Memory B cell (primary cell): ENCODE results near the gene ETV5.
"Not testable (repeated sequence)": the region's sequence is repeated elsewhere in the genome, so short reads cannot be mapped to it uniquely, and the experiment has no call there.

Experiments used
- ATAC-seq: fragments of 150-1000 bp; cut with Tn5 transposase; 2 replicates; pipeline ENCODE4 v1.10.0; 2021; ENCODE audit warnings: low read depth, mild to moderate bottlenecking, moderate library complexity
- DNase-seq, 2 donors: peaks; one replicate each; pipeline ENCODE4 v3.0.0; 2022; ENCODE audit warnings: low spot score in 2 of 2
- H3K27ac Mint-ChIP-seq: one replicate; pipeline ENCODE4 v1.8.0; 2022; ENCODE audit warnings: mild to moderate bottlenecking, moderate library complexity, mixed read lengths
- H3K27me3 Mint-ChIP-seq: one replicate; pipeline ENCODE4 v1.8.0; 2022; ENCODE audit warnings: mixed read lengths
- H3K36me3 Mint-ChIP-seq: one replicate; pipeline ENCODE4 v1.8.0; 2022; ENCODE audit warnings: mild to moderate bottlenecking, mixed read lengths
- H3K4me1 Mint-ChIP-seq: one replicate; pipeline ENCODE4 v1.8.0; 2022; ENCODE audit warnings: mixed read lengths
- H3K4me3 Mint-ChIP-seq: one replicate; pipeline ENCODE4 v1.8.0; 2022; ENCODE audit warnings: mild to moderate bottlenecking, moderate library complexity, mixed read lengths
- H3K9me3 Mint-ChIP-seq: one replicate; pipeline ENCODE4 v1.8.0; 2022; ENCODE audit warnings: mixed read lengths

ETV5 gene

DNA sequence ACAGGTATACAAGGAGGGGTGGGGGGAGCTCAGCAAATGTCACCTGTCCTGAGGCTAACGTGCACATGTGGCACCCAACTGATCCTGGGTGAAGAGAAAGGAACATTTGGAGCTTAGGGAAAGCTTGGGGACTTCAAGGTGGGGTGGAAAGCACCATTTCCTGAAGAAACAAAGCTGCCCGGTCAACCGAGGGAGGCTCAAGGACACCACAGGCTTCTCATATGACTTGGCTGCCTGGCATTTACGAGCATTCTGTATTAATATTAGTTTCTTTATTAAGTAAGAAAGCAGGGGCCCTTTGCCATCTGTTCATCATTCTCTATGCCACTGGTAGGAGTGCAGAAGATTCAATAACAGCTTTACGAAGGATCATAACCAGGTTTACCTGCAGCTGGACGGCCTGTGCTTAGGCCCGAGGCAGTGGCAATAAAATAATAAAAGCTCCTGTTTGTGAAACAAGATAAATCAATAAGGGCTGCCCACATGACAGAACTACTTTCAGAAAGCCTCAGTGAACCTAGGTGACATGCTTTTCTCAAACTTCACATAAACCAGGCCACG, 54.0 kb downstream of the ETV5 start:
- Mint-ChIP-seq H3K36me3 (no peaks in the 10 kb centered on the region), H3K27ac (no peak overlapping the region)
- DNase-seq: no peak

DNA sequence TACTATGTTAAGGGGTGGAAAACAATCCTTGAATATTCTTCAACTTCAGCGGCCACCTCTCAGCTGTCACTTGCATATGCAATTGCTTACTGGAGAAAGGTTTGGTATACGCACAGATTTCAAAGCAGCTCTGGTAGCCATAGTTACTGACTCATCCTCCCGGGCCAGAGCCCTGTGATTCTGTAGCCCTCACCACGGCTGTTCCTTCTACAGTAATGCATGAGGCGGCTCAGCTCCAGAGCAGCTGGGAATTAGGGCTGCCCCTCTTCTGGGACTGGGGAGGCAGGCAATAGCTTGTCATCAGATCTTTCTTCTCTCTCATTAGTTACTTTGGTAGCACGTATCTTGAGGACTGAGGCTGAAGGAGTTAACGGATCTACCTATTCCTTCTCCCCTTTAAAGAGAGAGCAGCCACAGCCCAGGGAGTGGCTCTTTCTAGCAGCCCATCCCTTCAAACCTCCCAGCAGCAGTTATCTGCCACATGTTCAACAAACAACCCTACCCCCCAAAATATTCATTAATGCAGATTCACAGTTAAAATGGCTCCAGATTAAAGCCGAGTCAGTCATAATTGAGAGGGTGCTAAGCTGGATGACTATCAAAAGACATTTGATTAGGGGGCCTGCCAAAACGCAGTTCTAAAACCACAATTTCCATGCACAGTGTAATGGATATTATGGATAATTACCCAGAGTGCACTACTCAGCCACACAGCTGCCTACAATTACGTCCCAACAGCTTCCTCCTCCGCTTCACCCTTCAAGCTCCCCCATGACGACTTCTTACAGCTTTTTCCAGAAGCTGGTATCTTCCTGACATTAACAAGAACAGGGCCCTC, 54.7 kb downstream of the ETV5 start:
- Mint-ChIP-seq H3K36me3 (no peaks in the 10 kb centered on the region), H3K4me3 (no peak overlapping the region), H3K27ac (no peak overlapping the region), H3K9me3 (no peaks in the 10 kb centered on the region), H3K4me1 (peaks cover 2% of the 10 kb centered on the region), H3K27me3 (no peaks in the 10 kb centered on the region)
- DNase-seq (no peak), ATAC-seq (no peak)

More for the DNA sequence above, 54.0 kb downstream of the ETV5 start:
- Mint-ChIP-seq H3K4me3 (no peak overlapping the region), H3K4me1 (peaks cover 2% of the 10 kb centered on the region), H3K27me3 (no peaks in the 10 kb centered on the region), H3K9me3 (no peaks in the 10 kb centered on the region)
- no peak for ATAC-seq

DNA sequence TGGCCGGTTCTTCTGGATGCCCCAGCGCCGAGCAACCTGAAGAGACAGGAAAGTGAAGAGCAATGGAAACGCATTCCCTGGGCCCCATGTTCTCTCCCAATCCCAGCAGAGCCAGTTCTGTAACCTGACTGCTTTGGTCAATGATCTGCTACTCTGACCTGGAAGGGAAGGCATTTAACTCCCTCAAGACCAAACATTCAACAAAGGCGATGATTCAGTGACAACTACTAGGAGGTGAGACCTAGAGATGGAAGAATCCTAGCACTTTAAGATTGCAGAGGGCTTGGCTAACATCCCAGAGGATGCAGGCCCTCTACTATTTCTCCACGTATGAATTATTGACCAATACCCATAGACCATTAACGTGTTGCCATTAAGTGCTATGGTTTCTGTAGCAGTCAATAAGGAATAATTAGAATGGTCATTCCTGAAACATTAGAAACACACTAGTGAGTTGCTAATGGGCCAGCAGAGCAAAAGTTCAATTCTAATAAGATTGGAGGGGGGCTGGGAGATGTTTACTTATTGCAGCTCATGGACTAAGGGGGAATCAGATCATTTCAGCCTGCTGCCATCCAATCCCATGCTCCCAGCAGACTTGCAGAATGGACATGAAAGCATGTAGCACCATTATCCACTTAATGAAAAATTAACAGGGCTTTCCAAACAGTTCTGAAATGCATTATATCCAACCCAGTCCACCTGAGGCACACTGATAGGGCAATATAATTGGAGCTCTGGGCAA, 56.6 kb downstream of the ETV5 start:
- Mint-ChIP-seq H3K27ac (no peak overlapping the region), H3K9me3 (no peaks in the 10 kb centered on the region), H3K27me3 (no peaks in the 10 kb centered on the region), H3K4me3 (no peak overlapping the region), H3K36me3 (no peaks in the 10 kb centered on the region), H3K4me1 (peaks cover 2% of the 10 kb centered on the region)
- ATAC-seq: no peak
- DNase-seq: no peak

DNA sequence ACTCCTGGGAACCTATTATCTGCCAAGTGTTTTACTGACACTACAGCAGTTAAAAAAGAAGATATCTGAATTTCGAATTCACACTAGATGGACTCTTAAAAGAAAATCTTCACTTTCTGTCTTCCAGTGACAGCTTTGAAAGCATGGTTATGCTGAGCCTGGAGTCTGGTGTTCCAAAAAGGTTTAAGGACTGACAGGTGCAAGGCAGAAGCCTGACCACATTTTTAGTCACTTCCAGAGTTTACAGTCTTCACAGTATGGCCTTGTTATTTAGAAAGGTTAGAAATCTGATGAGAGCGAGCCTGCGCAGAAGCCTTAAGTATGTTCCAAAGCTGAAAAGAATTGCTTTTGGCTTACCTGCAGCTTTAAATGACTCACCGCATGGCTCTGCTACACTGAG, 59.9 kb downstream of the ETV5 start:
- Mint-ChIP-seq H3K36me3 (no peaks in the 10 kb centered on the region), H3K4me3 (no peak overlapping the region), H3K27ac (no peak overlapping the region), H3K27me3 (no peaks in the 10 kb centered on the region), H3K9me3 (no peaks in the 10 kb centered on the region), H3K4me1 (no peaks in the 10 kb centered on the region)
- no peak for DNase-seq
- ATAC-seq: no peak

DNA sequence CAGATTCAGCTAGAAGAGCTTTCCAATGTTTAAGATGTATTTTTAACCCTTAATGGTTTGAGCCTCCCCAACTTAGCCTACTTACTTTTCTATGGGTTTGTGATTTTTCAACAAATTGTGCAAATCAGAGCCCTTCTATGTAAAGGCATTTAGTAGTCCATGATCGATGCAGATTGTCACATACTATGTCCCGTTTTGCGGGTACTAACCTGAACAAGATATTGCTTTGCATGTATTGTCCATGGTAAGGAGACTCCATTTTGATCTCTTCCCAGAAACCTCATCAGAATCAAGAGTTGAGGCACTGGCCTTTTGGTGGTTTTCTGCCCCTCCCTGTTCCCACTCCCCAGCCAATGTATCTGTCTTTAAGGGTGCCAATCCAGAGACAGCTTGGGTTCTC, 60.8 kb downstream of the ETV5 start:
- DNase-seq (no peak), ATAC-seq (no peak)
- no peak overlapping the region for H3K4me3 Mint-ChIP-seq
- H3K27me3 Mint-ChIP-seq: peaks cover 3% of the 10 kb centered on the region
- no peaks in the 10 kb centered on the region for H3K4me1 Mint-ChIP-seq
- H3K9me3 Mint-ChIP-seq: no peaks in the 10 kb centered on the region
- no peak overlapping the region for H3K27ac Mint-ChIP-seq
- H3K36me3 Mint-ChIP-seq: no peaks in the 10 kb centered on the region

DNA sequence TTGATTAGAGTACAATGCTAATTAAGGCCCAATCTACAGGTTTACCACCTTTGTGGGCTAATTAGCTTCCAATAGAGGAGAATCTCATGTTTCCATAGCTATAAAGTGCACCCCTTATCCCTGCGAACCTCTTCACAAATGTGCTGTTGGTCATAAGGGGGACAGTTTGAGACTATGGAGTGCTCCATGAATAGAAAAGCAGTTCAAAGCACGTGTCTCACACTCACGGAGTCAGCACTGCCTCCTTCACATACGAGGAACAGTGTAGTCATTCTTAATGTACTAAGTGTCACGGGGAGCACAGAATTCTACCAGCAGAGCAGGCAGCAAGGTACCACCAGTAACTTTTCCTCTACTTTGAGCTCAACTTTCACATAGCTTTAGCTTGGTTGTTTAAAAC, 62.1 kb downstream of the ETV5 start:
- DNase-seq: no peak
- Mint-ChIP-seq H3K27me3 (peaks cover 6% of the 10 kb centered on the region), H3K4me3 (no peak overlapping the region), H3K4me1 (no peaks in the 10 kb centered on the region), H3K36me3 (no peaks in the 10 kb centered on the region), H3K27ac (no peak overlapping the region), H3K9me3 (no peaks in the 10 kb centered on the region)
- no peak for ATAC-seq

DNA sequence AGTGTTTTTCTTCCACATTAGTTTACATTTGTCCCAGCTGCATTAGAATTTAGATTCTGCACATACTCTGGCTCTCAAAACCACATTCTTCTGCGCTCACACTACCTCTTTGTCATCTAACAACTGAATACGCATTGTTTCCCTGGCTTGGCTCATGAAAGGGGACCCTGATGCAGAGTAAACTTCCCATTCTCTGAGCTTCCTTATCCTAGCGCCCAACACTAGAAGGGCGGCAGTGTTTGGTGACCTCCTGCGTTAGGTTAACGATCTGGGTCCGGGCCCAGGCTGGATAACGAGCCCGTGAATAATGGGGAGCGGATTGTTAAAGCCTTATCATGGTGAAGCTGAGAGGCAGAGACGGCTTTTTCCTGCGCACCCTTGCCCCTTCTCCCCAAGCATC, 63.9 kb downstream of the ETV5 start:
- Mint-ChIP-seq H3K27ac (no peak overlapping the region), H3K36me3 (no peaks in the 10 kb centered on the region), H3K9me3 (no peaks in the 10 kb centered on the region), H3K4me3 (no peak overlapping the region), H3K27me3 (peaks cover 8% of the 10 kb centered on the region), H3K4me1 (no peaks in the 10 kb centered on the region)
- DNase-seq (no peak), ATAC-seq (no peak)

DNA sequence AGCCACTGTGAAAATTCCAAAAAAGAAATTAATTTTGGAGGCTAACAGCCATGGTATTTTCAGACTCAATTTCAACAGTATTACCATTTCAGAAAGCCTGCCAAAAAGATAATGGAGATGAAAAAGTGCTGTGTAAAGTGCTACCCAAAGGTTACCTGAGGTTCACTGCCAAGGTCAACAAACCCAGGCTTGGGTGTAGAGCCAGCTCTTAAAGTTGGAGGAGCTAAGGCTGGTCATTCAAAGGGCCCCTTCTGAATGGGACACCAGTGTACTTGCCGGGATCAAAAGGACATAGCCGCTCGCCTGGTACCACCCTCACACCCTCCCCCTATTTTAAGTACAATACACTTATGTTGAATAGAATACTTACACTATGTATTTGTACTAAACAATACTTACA, 64.5 kb downstream of the ETV5 start:
- no peaks in the 10 kb centered on the region for H3K4me1 Mint-ChIP-seq

DNA sequence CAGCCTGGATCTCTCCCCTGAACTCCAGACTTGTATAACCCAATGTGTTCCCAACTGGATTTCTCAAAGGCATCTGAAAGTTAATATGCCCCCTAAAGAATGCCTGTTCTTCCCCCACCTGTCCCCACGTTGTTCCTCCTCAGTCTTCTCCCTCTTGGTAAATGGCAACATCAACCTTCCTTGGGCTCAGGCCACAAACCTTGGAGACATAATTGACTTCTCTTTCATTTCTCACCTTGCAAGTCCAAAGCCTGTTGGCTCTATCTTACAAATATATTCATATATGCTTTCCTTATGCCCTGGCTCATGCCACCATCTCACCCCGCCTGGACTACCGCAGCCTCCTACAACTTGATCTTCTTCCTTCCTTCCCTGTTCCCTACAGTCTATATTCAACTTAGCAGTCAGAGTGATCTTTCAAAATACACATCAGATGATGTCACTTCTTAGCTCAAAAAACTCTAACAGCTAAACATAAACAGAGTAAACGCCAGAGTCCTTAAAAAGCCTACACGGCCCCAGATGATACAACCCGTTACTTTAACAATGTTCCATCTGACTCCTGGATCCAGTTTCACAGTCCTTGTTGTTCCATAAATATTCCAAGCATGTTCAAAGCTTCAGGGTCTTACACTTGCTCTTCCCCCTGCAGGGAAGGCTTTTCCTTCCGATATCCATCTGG, 66.2 kb downstream of the ETV5 start:
- peaks cover 8% of the 10 kb centered on the region for H3K27me3 Mint-ChIP-seq

More for the DNA sequence above, 64.5 kb downstream of the ETV5 start:
- Mint-ChIP-seq H3K36me3 (no peaks in the 10 kb centered on the region), H3K9me3 (no peaks in the 10 kb centered on the region), H3K27ac (no peak overlapping the region), H3K27me3 (peaks cover 8% of the 10 kb centered on the region), H3K4me3 (no peak overlapping the region)
- no peak for ATAC-seq
- no peak for DNase-seq

DNA sequence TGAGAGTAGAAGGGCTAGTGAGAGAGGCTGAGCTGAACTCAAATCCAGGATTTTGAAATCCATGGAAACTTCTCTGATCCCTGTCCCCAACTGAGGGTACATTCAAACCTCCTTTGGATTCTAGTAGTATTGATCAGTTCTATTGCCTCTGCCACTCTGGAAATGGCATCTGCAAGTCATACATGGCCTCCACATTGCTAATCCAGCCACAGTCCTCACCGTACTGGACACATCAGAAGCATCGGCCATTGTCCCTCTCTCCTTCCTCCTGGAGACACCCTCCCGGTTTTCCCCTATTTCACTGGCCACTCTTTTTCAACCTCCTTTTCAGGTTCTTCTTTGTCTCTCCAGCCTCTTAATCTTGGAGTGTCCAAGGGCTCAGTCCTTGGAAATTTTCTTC, 66.9 kb downstream of the ETV5 start:
- ATAC-seq (no peak), DNase-seq (no peak)
- Mint-ChIP-seq H3K4me1 (no peaks in the 10 kb centered on the region), H3K4me3 (no peak overlapping the region), H3K36me3 (no peaks in the 10 kb centered on the region), H3K27ac (no peak overlapping the region), H3K9me3 (peaks cover 2% of the 10 kb centered on the region), H3K27me3 (peaks cover 8% of the 10 kb centered on the region)

More for the DNA sequence above, 66.2 kb downstream of the ETV5 start:
- no peak for ATAC-seq
- peaks cover 2% of the 10 kb centered on the region for H3K9me3 Mint-ChIP-seq
- DNase-seq: no peak
- no peaks in the 10 kb centered on the region for H3K4me1 Mint-ChIP-seq
- no peaks in the 10 kb centered on the region for H3K36me3 Mint-ChIP-seq
- no peak overlapping the region for H3K4me3 Mint-ChIP-seq
- H3K27ac Mint-ChIP-seq: no peak overlapping the region

DNA sequence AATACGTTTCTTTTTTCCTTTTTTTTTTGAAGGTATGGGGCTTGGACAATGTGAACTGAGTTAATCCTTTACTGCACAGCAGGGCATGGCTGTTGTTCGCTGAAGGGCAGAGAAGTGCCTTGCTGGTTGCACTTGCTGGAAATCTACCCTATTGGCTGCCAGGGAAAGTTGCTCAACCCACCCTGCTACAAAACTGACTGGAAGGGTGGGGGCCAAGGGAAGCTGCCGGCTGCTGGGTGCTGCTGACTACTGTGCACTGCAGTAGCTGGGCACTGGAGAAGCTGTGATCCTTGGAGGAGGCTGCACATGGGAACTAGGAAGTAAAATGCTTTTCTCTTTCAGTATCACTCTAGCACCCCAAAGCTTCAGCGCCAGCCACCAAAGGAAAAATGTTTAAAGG, 70.5 kb downstream of the ETV5 start:
- Mint-ChIP-seq H3K36me3 (no peaks in the 10 kb centered on the region), H3K27me3 (peaks cover 8% of the 10 kb centered on the region), H3K9me3 (peaks cover 2% of the 10 kb centered on the region), H3K4me1 (no peaks in the 10 kb centered on the region), H3K4me3 (no peak overlapping the region), H3K27ac (no peak overlapping the region)
- DNase-seq (no peak), ATAC-seq (no peak)

DNA sequence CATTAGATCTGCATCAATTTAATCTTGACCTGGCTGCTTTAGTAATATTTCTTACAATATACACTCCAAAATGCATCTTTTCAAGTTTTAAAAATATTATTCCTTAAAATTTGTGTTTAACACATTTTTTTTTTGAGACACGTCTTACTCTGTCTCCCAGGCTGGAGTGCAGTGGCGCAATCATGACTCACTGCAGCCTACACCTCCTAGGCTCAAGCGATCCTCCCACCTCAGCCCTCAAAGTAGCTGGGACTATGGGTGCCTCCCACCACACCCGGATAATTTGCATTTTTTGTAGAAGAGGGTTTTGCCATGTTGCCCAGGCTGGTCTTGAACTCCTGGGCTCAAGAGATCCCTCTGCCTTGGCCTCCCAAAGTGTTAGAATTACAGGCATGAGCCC, 73.6 kb downstream of the ETV5 start:
- no peaks in the 10 kb centered on the region for H3K36me3 Mint-ChIP-seq
- peaks cover 2% of the 10 kb centered on the region for H3K9me3 Mint-ChIP-seq
- H3K4me3 Mint-ChIP-seq: no peak overlapping the region
- no peak overlapping the region for H3K27ac Mint-ChIP-seq
- ATAC-seq: no peak
- H3K4me1 Mint-ChIP-seq: no peaks in the 10 kb centered on the region
- peaks cover 3% of the 10 kb centered on the region for H3K27me3 Mint-ChIP-seq
- no peak for DNase-seq

DNA sequence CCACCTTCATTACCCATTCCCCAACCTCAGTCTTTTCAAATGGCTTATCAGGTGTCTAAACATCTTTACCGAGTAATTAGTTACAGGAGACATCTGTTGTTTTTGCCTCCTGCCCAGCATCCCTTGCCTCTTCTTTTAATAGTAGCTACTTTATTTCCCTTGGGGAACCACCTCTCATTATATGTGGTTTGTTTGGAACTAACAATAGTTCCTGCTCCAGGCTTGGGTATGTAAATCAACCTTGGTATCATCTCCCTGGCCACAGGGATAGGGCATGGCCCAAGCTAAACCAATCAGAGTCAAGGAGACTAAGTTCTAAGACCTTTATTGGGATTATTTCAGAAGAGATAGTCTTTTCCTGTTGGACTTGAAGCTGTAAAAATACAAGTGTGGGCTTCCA, 76.6 kb downstream of the ETV5 start:
- Mint-ChIP-seq H3K36me3 (no peaks in the 10 kb centered on the region), H3K27me3 (peaks cover 7% of the 10 kb centered on the region), H3K4me1 (no peaks in the 10 kb centered on the region), H3K27ac (no peak overlapping the region), H3K9me3 (no peaks in the 10 kb centered on the region), H3K4me3 (no peak overlapping the region)
- DNase-seq: no peak
- no peak for ATAC-seq

DNA sequence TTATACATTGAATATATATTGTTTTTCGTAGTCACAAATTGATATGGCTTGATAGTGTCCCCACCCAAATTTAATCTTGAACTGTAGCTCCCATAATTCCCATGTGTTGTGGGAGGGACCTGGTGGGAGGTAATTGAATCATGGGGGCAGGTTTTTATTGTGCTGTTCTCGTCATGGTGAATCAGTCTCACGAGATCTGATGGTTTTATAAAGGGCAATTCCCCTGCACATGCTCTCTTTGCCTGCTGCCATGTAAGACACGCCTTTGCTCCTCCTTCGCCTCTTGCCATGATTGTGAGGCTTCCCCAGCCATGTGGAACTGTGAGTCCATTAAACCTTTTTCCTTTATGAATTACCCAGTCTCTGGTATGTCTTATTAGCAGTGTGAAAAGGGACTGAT, 82.9 kb downstream of the ETV5 start:
- H3K4me1 Mint-ChIP-seq, ATAC-seq: not testable (repeated sequence)

More for the DNA sequence above, 82.9 kb downstream of the ETV5 start:
- not testable (repeated sequence) for DNase-seq, H3K9me3 Mint-ChIP-seq, H3K36me3 Mint-ChIP-seq, H3K27ac Mint-ChIP-seq, H3K4me3 Mint-ChIP-seq, H3K27me3 Mint-ChIP-seq
